Suprapubic skin (tissue), 4 donors: ENCODE results near the gene SP5.

Experiments used
- CTCF ChIP-seq, 2 donors: fragments of 200-600 bp in 1 of 2; fragments of 450-650 bp in 1 of 2; sonication (generic) in 1 of 2; IDR thresholded peaks; one replicate each; pipeline ENCODE4 v1.5.1; 2016 to 2019; ENCODE audit warnings: antibody characterized with exemption in 2 of 2, mild to moderate bottlenecking in 1 of 2, moderate library complexity in 1 of 2
- EP300 ChIP-seq: sonication (generic); formaldehyde crosslinking; IDR thresholded peaks from one replicate; pipeline ENCODE4 v1.6.1; 2017; ENCODE audit warnings: antibody characterized with exemption
- POLR2A ChIP-seq, 2 donors: fragments of 450-650 bp; IDR thresholded peaks; one replicate each; pipeline ENCODE4 v1.6.1; 2017; ENCODE audit warnings: antibody characterized with exemption in 2 of 2, mild to moderate bottlenecking in 2 of 2, moderate library complexity in 2 of 2
- POLR2AphosphoS5 ChIP-seq, 3 donors: sonication (generic); formaldehyde crosslinking; IDR thresholded peaks; one replicate each; pipeline ENCODE4 v1.6.1; 2017; ENCODE audit warnings: antibody characterized with exemption in 3 of 3

GRCh38 chr2:170722301-170722700 is 7.2 kb downstream of the SP5 start:
- TF ChIP-seq POLR2A (IDR thresholded peaks at IDR 0.05) (no peak), CTCF (IDR thresholded peaks at IDR 0.05) (no peak), POLR2AphosphoS5 (IDR thresholded peaks at IDR 0.05) (no peak), EP300 (no peak)
